OCI-LY7 (cell line): ENCODE data around the gene KIF12.

Experiments
- CTCF ChIP-seq: fragments of 200-600 bp; sonication (generic); conservative IDR thresholded peaks from 2 replicates; pipeline ENCODE4 v1.5.1; 2014; ENCODE audit warnings: mild to moderate bottlenecking, antibody characterized with exemption, low read length, moderate library complexity, mixed read lengths
- EZH2phosphoT487 ChIP-seq: fragments of 200-600 bp; sonication (generic); IDR thresholded peaks from 2 replicates; pipeline ENCODE4 v1.6.1; 2018; ENCODE audit warnings: low read depth, borderline replicate concordance, mild to moderate bottlenecking, mixed run types, antibody characterized with exemption, low read length, moderate library complexity, mixed read lengths

- TF ChIP-seq CTCF (no peak), EZH2phosphoT487 (no peak)
These were observed 26.5 kb upstream of the KIF12 start for GRCh38 chr9:114125476-114126013.
